Measurements from ENCODE around the gene FAM43B.
"Not testable (repeated sequence)": the region's sequence is repeated elsewhere in the genome, so short reads cannot be mapped to it uniquely, and the experiment has no call there.

The FAM43B gene, protein sequence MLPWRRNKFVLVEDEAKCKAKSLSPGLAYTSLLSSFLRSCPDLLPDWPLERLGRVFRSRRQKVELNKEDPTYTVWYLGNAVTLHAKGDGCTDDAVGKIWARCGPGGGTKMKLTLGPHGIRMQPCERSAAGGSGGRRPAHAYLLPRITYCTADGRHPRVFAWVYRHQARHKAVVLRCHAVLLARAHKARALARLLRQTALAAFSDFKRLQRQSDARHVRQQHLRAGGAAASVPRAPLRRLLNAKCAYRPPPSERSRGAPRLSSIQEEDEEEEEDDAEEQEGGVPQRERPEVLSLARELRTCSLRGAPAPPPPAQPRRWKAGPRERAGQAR

DNA sequence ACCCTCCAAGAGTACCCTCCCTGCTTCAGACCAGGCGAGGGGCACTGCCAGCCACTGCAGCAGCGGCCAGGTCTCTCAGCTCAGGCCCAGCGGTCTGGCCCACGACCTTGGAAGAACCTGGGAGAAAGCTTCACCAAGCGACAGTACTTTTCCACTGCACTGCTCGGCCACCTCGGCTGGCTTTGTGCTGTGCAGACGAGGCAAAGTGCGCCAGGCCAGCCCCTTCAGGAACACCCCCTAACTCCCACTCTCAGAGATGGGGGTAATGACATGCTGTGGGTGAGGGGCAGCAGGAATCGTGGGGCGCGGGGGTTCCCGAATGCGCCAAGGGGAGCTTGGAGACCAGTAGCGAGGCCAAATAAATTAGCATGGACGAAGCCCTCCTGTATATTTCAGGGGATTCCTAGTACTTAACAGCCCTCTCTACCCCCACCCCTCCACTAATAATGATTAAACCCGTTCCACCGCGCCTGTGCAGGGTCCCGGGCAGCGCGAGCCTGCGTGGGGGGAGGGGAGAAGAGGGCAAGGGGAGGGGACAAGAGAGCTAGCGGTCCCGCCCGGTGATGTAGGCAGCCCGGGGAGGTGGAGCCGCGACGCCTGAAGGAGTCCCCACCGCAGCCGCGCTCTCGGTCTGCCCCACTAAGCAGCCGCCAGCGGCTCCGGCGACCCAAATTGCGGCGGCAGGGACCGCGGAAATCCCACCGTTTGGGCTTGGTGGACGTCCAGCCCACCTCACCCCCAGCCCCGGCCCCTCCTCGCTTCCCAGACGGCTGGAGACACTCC is at the start of gene FAM43B:
TSS of gene FAM43B (plus strand) at position 629 of the 783 bp plus-strand sequence. CDS start 401 bp downstream, outside the sequence.
- DNase-seq, result no peak

DNA sequence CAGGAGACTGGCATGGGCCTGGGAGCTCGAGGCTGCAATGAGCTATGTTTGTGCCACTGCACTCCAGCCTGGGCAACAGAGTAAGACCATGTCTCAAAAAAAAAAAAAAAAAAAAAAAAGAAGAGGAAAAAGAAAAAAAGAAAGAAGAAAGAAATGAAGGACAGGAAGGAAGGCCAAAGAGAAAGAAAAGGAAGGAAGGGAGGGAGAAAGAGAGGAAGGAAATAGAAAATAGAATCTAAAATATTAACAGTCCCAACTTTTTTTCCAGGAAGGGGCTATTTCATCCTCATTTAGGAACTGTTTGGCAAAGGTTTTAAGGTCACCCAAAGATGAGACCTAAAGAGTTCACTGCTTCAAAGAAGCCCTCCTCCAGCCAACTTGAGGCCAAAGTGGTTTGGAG is 46.9 kb upstream of the FAM43B start:
- no peak for DNase-seq

- no peak for DNase-seq
These were observed 45.2 kb upstream of the FAM43B start for GRCh38 chr1:20507248-20507563.

DNA sequence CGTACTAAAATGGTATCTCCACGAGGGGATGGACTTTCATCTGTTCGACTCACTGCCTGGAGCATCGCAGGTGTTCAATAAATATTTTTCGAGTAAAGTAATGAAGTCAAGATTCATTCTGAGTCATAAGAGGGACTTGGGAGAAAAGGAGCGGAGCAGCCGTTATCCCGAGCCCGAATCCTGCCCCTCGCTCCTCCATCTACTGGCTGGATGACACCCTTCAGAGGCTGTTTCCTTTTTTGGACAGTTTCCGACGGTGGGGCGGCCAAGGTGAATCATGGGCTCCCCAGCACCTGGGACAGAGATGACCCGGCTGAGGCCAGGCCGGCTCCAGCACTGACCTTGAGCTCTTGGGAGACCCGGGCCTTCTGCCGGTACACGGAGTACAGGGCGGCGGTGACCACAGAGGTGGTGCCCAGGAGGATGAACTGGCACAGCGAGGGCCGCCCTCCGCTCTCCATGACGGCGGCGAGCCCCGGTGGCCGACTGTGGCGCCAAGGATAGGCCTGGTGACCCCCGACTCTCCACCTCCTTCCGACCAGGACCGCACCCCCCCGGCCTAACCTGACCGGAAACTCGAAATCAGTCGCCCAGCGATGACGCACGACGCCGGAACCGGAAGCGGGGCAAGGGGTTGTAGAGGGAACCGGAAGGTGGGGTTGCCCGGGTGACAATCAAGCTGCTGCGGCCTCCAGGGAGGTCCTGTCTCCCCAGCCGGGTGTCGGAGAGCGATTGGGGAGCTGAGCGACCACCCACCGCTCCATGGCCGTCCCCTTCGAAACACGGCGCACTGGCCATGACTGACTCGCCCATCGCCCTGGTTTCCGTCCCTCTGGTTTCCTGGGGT is 44.6 kb upstream of the FAM43B start, which contains the start of gene MUL1:
TSS of gene MUL1 (minus strand) at position 588 of the 847 bp plus-strand sequence. CDS start at position 461, 127 bp downstream.
- DNase-seq, result peak; percentile 96

GRCh38 chr1:20508411-20508771 is 44.0 kb upstream of the FAM43B start:
- no peak for DNase-seq

DNA sequence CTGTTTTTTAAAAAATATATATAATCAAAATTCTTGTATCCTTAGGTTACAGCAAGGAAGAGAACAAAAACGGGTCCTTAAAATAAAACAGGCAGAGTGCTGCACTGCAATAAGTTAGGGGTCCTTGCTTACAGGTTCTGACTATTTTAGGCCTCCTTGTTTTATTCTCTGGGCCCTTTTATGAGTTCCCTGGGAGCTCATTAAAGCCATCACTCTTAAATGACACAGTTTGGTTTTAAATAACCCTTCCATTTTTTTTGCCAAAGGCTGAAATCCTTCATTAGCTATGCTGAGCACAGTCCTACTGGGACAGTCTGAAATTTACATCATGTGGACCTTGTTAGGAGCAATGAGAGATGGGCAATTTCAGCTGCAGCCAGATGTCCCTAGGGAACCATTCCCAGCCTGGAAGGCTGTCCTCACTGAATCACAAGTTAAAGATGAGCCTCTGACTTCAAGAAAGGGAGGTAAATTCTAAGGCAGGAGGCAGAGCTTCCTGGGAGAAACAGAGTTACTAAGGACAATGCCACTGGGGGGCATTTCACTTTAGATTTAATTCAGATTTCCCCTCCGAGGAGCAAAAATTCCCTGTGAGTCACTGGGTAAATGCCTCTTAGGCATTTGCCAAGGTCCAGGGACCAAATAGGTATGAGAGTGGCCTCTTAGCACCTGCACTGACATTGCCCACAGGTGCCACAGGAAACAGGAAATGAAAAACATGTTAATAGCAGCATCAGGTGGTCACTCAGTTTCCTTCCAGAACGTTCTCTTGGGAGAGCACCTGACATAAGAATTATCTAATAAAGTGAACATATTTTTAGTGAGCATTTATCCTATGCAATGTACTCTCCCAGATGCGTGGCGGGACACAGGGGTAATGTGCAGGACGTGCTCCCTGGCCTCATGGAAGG is 40.6 kb upstream of the FAM43B start:
- no peak for DNase-seq

DNA sequence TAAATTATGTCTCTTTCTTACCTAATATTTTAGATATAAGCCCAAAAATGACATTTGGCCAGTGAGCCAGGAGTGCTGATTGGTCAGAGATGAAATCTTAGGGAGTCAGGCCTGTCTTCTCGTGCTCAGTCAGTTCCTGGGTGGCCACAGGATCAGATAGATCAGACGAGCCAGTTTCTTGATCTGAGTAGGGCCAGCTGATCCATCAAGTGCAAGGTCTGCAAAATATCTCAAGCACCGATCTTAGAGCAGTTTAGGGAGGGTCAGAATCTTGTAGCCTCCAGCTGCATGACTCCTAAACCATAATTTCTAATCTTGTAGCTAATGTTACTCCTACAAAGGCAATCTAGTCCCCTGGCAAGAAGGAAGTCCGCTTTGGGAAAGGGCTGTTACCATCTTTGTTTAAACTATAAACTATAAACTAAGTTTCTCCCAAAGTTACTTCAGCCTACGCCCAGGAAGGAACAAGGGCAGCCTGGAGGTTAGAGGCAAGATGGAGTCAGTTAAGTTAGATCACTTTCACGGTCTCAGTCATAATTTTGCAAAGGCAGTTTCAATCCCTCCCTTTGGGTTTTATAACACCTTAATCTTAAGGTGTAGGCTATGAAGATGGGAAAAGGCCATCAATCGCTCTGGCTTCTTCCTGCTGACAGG is 32.6 kb upstream of the FAM43B start:
- not testable (repeated sequence) for DNase-seq

GRCh38 chr1:20521960-20522861 is 30.2 kb upstream of the FAM43B start:
- peak; percentile 72 for DNase-seq

- DNase-seq, result no peak
These were observed 26.1 kb upstream of the FAM43B start for GRCh38 chr1:20526267-20526666.

GRCh38 chr1:20528221-20528620 is 24.2 kb upstream of the FAM43B start:
- no peak for DNase-seq

- no peak for DNase-seq
These were observed 22.1 kb upstream of the FAM43B start for GRCh38 chr1:20530306-20530705.

- DNase-seq, result no peak
These were observed 21.5 kb upstream of the FAM43B start for GRCh38 chr1:20530901-20531300.

DNA sequence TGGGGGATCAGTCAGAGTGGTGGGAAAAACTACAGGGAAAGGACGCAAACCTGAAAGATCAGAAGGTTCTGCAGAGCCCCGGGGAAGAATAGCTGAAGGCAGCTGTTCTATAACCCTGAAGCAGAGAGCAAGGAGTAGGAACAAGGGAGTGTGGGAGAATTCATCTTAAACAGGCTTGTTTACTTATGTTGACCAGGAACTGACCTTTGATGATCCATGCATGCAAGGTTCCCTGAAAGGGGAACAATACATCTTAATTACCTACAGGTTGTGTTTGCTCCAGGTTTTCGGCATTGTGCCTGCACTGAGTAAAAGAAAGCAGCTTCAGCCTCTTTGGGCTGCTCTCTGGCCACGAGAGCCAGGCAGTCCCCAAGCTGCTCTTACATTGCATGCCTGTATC is 18.7 kb upstream of the FAM43B start:
- DNase-seq, result no peak

DNA sequence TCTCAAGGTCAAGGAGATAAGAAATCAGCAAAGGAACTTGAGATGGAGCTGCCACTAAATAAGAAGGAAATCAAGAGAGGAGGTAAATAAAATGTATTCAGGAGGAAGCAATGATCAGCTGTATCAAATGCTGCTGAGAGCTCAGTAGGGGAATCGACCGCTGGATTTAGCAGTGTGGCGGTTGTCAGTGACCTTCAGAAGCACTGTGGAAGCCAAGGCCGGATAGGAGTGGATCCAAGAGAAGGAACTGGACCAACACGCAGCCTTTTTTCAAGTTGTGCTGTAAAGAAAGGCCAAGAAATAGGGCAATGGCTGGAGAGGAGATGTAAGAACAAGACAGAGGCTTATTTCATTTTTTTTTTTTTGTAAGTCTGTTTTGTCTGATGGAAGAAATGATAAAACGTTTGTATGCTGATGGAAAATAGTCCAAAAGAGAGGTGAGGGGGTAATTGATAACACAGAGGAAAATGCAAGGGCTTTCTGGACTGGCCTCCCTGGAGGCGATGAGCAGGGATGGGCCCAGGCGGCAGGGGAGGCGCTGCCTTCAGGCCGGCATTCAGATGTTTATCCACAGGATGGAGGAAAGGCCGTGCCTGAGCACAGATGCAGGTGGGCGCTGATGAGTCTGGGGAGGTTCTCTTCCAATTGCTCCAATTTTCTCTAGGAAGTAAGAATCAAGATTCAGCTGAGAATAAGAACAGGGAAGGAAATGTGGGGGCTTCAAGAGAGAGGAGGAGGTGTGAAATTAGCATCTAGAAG is 17.5 kb upstream of the FAM43B start:
- no peak for DNase-seq

GRCh38 chr1:20538227-20538626 is 14.1 kb upstream of the FAM43B start:
- DNase-seq, result no peak

DNA sequence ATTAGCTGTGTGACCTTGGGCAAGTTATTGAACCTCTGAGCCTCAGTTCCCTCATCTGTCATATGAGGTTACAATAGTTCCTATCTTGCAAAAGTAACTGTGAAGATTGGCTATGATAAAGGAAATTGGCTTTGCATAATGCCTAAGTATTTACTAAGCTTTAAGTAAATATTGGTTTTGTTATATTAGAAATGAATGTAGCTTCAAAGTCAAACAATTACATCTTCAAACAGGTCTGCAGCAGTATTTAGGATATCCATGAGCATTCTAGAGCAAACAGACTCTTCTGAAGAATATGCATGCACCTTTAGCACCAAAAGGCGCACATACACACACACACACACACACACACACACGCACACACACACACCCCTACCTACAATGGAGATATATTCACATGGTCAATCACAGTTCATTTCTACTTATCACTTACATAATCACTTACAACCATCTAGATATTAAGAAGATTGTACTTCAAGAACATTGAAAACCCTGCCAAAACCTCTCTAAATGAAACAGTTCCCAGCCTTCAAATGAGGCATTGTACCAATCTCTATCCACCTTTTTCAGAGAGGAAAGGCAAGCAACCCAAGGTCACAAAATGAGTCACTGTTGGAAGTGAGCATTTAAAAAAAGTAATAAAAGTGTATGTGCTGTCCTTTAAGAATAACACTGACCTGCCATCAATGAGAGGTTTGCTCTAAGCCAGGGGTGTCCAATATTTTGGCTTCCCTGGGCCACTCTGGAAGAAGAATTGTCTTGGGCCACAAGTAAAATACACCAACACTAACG is 13.4 kb upstream of the FAM43B start:
- DNase-seq, result no peak

DNA sequence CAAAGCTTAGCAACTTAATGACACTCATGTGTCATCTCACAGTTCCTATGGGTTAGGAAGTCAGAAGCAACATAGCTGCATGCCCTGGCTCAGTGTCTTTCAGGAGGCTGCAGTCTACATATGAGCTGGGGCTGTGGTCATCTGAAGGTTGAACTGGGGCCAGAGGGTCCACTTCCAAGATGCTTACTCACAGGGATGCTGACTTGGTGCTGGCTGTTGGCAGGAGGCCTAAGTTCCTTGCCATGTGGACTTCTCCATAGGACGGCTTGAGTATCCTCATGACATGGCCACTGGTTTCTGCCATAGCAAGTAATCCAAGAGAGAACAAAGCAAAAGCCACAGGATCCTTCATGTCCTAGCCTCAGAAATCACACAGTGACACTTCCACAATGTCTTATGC is 12.1 kb upstream of the FAM43B start:
- no peak for DNase-seq

DNA sequence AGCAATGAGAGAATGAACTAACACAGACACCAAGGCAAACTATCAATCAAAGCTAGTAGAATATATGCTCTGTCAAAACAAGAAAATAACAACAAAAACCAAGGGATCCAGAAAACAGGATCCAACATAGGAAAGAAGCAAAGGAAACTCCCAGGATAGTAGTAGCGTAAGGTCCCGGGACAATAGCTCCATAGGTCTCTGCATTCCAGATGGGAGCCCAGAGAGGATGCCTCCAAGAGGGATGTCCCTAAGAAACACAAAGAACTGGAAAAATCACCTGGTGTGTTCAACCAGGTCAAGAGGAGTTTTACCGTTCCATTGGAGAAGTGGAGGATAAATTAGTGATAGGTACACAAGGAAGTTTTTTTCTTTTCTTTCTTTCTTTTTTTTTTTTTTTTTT is 5.7 kb upstream of the FAM43B start:
- DNase-seq, result no peak

DNA sequence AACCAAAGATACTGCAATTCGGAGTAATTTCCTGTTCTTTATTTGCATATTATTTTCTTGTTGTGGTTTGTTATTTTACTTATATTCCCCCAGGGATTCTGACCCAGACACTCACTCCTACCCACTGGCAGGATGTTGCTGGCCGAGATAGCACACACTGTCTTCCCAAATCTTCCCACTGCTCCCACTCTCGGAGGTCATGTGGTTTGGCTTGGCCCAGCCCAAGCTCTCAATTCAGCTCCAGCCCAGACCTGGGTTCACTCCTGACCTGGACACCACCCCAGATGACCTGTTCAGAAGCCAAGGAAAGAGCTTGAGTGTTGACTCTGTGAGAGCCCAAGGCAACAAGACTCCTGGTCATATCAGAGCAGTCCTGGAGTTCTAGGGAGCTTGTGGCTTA is 1.2 kb upstream of the FAM43B start:
- DNase-seq, result no peak

Measured in stimulated activated CD4-positive, alpha-beta T cell treated with anti-CD3 and anti-CD28 coated beads, Interleukin-4, amount 100 ng/mL, for 24 hours (primary cell).